Skin of body (tissue), 2 donors: ENCODE results near the gene TRIP12. TPM values are rescaled to one million over a fixed set of nuclear protein-coding genes. Genes with fewer than 3 reads are reported as not detected.
"Not testable (repeated sequence)": the region's sequence is repeated elsewhere in the genome, so short reads cannot be mapped to it uniquely, and the experiment has no call there.

ENCODE experiments used
- DNase-seq: peaks from one replicate; lab custom pipeline; 2025; lab: John Stamatoyannopoulos, UW
- total RNA-seq: library from RNA; depleted of rRNA; stranded (reverse); fragments of >200 nt; gene quantifications from one replicate; pipeline ENCODE4 v1.2.3, GENCODE V29; 2014

TRIP12 gene
- total RNA-seq: 226 TPM

DNA sequence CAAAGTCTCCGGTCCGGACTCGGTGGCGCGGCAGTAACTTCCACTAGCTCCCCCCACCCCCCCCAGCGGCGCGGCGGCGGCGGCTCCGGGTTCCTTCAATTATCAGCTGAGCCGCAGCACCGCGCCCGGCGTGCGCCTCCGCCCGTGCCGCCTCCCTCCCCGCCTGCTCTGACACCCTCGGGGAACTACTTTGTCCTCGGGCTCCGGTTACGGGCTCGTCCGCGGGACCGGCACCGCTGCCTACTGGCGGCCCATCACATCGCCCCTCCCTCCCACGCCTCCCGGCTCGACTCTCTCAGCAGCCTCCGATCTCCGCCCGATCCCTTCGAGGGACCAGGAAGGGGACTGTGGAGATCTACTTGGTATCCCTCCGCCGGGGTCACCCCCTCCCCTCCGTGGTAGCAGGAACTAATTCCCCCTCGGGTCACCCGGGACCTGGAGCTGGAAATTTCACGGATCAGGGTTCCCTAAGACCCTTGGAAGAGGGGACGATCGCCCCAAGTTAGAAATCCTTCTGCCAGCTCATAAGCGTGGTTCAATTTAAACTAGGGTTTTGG is at the start of gene TRIP12:
TSS of gene TRIP12 (minus strand) at position 118 of the 557 bp plus-strand sequence. CDS start 41,930 bp downstream, outside the sequence.
- peak; percentile 94 for DNase-seq

DNA sequence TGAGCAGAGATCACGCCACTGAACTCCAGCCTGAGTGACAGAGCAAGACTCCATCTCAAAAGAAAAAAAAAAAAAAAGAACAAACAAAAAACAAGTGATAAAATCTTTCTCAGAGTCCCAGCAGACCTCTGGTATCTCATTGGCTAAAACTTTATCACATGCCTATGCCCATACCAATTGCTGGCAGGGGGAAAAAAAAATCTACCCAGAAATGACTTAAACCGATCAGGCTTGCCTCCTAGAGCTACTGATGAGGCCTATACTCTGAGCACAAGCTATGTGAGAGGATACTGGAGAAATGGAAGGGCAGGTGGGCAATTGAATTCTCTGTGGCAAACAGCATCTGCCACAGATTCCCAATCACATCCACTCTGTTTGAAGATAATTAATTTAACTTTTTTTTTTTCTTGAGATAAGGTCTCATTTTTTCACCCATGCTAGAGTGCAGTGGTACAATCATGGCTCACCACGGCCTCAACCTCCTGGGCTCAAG is 49.5 kb upstream of the TRIP12 start:
- no peak for DNase-seq

DNA sequence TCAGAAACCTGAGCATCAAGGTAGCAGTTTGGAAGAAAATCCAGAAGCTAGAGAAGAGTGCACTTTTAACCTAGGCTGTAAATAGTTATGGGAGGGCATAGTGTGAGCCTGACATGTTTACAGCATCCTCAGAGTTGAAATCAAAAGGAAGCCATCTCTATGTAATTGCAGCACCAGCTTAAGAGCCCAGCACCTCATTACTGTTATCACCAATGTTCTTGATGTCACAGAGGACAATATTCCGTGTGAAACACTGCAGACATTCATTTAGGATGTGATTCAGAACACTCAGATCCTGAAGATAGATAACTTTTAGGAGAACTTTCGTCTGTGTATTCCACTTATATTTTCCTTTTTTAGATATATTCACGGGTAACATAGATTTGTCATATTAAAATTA is 48.6 kb upstream of the TRIP12 start:
- no peak for DNase-seq

DNA sequence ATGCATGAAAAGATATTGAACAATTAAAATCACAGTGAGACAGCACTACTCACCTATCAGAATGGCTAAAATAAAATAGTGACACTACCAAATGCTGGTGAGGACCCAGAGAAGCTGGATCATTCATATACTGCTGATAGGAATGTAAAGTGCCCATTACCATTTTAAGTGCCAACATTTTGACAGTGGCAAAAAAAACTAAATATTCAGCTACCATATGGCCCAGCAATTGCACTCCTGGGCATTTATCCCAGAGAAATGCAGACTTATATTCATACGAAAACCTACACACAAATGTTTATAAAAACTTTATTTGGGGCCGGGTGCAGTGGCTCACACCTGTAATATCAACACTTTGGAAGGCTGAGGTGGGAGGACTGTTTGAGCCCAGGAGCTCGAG is 48.1 kb upstream of the TRIP12 start:
- DNase-seq: no peak

DNA sequence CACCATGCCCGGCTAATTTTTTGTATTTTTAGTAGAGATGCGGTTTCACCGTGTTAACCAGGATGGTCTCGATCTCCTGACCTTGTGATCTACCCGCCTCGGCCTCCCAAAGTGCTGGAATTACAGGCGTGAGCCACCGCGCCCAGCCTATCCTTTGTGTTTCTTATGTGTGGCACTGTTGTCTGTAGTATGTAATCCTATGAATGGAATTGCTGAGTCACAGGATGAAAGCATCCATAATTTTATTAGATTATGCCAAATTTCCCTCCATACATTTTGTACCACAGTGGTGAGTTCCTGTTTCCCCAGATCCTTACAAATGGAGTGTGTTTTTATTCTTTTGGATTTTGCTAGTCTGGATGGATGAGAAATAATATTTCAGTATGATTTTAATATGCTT is 41.8 kb upstream of the TRIP12 start:
- not testable (repeated sequence) for DNase-seq

DNA sequence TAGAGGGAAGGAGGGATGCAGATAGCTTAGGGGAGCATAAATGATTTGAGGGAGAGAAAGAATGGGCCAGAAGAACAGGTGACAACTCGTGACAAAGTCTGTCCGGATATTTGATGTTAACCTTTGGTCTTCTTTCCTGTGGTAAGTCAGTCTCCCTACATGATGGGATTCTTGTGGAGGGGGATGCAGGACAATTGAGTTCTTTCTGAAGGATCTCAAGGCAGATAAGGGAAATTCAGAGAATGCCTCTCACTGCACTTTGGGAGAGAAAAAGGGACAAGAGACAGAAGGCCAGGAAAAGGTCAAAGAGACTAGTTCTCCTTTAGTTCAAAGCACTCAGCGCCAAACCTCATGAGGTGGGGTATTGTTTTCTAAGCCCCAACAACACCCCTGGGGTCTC is 34.7 kb upstream of the TRIP12 start:
- DNase-seq: no peak

DNA sequence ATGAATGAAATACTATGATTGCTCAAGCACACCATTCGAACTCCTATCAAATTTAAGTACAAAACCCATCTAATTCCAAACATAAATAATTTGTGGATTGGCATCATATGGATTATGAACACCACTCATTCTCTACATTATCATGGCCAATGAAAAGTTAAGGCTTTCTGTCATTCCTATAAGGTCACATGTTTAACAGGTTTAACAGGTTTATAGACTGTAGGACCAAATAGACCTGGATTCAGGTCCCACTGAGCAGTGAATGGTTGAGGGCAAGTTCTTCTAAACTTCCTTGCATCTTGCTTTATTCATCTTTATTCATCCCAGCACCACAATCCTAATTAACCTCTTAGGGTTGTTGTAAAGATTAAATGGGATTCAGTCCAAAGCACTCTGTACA is 33.9 kb upstream of the TRIP12 start:
- DNase-seq: no peak

DNA sequence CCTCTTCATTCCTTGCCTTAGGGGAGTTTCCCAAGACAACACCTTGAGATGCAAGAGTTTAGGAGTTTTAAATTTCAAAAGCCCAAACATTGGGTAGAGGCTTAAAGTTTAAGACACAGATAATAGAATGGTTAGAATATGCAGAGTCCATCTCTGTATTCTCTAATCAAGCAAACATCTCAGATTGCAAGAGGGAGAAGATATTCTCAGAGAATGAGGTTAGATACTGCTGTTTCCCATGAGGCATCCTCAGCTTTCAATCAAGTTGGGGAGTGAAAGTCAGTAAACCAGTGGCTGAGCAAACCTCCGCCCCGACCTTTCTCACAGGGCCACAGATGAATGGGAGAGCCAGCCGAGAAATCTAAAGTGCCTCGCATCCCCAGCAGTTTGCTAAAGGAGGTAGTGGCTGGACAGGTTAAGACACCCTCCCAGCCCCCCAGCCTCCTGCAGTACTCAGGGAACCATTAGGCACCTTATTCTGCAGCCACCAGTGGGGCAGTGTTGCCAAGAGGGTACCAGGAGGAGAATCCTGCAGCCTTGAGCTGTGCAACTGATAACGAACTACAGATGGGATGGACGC is 30.5 kb upstream of the TRIP12 start:
- DNase-seq: no peak

DNA sequence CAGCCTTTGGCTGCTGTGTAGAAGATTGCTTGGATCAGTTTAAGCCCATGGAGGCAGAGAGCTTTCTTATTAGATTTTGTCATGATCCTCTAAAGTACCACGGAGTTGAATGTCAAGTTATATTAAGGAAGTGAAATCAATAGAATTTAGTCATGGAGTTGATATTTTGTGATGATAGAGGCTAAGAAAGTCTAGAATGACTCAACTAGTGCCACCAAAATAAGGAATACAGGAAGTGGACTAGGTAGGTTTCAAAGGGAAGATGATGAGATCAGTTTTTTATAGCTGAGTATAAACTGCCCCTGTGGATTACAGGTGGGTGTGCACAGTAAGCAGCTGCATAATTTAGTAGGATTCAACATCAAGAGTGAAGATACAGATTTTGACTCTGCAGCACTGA is 25.7 kb upstream of the TRIP12 start:
- DNase-seq: no peak

DNA sequence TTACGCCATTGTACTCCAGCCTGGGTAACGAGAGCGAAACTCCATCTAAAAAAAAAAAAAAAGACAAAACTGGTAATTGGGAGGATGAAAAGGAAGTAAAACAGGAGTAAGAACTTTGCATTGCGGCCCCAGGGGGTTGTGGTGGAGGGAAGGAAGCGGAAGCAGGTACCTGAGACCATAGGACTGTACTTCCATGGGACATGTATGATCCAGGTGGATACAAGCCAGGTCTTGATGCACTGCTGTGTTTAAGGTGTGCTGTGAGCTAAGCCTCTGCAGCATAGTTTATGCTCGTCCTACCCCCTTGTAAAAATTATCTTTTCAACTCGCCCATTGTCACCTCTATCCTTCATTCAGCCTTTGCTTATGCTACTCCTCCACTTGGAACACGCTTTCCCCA is 24.2 kb upstream of the TRIP12 start:
- DNase-seq: no peak

DNA sequence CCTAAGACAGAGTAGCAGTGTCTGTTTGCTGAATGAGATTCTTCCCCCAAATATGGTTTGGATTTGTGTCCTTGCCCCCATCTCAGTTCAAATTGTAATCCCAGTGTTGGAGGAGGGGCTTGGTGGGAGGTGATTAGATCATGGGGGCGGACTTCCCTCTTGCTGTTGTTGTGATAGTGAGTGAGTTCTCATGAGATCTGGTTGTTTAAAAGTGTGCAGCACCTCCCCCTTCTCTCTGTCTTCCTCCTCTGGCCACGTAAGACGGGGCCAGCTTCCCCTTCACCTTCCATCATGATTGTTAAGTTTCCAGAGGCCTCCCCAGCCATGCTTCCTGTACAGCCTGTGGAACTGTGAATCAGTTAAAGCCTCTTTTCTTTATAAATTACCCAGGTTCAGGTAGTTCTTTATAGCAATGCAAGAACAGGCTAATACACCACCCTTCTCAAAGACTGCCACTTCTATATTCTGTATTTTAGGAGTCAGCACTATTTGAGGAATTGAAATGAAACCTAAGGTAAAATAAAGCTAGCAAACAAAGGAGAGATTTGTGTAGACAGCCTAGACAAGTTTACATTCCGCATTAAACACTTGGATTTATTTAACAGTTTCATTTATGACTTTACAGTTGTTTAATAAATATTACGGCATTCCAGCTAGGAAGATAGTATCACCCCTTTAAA is 22.1 kb upstream of the TRIP12 start:
- DNase-seq: no peak

DNA sequence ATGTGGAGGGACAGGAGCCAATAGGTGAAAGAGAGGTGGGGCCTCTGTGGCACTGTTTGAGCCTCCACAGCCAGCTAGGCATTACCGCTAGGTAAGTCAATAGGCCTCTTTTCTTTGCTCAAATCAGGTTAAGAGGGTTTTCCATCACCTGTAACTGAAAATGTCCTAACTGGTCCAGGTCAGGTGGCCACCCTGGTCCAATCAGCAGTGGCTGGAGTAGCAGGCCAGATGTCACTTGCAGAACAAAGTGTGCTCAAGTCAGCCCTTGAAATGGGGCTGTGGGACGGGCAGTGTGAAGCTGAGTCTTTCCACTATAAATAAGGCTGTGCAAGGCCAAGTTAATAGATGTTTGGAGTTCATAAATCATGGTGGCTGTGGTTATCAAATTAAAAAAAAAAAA is 21.4 kb upstream of the TRIP12 start:
- no peak for DNase-seq

DNA sequence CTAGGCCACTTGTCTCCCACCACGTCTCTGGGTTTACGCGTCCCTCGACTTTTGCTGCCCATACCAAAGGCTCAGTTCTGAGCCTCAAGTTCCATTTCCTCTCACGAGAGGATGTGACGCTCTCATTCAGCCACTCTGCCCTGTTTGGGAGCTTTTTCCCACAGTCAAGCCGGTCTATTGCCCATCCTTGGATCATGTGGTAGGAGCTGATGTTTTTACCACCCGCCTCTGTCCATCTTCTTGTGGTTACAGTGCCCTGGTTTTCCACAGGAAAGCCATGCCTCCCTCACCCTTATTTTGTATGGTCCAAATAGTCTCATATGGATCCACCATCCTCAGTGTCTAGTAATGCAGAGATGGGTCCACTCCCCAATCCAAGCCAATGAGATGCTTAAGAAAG is 20.9 kb upstream of the TRIP12 start:
- DNase-seq: no peak

DNA sequence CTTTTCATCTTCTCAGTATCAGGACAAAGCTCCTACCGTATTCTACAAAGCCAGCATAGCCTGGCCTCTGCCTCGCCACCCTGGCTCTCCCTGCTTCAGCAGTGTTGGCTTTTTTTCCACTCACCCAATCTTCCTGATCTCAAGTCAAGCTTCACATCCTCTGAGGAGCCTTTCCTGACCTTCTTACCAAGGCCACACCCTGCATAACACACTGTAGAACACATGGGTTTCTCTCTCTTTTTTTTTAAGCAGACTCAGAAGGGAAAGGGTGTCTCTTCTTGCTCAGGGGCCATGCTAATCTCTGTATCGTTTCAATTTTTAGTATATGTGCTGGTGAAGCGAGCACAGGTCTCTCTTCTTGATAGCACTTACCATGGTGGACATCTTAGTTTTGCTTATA is 15.7 kb upstream of the TRIP12 start:
- DNase-seq: no peak

DNA sequence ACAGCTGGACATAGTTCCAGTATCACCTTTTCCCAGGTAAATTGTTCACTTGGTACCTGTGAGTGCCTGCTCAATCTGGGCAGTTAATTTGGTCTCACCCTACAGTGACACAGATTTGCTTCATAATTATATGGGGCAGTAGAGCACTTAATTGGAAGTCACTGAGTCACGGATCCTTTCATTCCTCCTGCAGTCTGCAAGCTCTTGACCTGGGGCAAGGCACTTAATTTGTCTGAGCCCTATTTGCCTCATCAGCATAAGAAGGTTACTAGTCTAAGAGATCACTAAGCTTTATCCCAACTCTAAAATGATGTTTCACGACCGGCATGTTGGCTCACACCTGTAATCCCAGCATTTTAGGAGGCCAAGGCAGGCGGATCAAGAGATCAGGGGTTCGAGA is 9.4 kb upstream of the TRIP12 start:
- DNase-seq: no peak

DNA sequence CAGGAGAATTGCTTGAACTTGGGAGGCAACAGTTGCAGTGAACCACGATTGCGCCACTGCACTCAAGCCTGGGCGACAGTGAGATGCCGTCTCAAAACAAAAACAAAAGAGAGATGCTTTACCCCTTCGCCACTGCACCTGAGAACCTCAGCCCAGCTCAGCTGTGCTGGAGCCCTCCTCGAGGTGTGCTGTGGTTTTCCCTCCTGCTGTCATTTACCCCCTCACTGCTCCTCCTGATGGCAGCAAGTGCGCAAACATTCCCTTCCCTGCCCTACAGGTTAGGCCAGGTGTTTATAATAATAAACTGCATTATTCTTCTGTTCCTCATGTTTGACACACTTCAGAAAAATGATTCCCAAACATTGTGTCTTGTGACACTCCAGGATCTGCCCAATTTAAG is 8.8 kb upstream of the TRIP12 start:
- DNase-seq: no peak

DNA sequence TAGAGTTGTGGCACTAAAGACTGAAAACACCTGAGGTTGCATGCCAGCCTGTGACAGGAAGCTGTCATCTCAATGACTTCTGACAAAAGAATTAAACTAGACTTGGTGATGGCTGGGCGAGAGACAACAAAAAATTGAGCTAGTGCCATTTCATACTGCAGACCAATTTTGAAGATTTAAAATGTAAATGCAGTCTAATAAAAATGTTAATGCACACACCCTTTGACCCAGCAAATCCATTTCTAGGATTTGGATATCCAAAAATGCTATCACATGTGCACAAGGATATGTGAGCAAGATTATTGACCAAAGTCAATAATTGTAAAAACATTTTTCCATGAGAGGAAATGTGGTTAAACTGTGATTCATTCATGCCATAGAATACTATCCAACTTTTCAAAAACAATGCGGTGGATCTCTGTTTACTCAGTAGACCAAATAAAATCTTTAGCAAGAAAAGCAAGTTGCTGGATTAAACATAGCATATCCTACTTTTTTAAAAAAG is 6.1 kb upstream of the TRIP12 start:
- DNase-seq: no peak

DNA sequence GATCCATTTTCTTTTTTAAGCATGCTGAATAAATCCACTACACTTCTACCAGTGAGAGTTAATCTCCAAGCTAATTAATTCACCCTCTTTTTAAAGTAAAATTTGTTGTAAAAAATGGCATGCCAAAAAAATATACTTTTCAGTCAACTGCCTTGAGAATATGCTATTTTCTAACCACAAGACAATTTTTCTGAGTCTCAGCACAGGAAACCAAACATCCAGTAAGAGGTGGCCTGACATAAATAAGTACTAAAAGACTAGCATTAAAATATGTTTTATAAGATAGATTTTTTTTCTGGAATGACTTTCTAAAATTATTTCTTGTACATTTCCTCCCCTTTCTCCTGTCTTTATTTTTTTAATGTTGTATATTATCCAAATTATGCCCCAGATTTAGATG is 3.4 kb upstream of the TRIP12 start:
- DNase-seq: no peak

DNA sequence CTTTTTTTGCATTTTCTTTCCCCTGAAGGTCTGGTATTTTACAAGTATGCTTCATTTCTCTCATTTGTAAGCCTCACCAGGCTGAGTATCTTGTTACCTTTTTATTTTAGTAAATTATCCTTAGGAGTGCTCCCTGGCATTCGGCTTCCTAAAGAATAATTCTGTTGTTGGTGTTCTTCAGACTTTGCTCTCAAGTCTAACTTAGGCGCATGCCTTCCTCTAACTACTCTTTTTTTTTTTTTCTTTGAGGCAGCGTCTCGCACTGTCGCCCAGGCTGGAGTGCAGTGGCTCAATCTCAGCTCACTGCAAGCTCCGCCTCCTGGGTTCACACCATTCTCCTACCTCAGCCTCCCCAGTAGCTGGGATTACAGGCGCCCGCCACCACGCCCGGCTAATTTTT is 2.7 kb upstream of the TRIP12 start:
- DNase-seq: not testable (repeated sequence)

DNA sequence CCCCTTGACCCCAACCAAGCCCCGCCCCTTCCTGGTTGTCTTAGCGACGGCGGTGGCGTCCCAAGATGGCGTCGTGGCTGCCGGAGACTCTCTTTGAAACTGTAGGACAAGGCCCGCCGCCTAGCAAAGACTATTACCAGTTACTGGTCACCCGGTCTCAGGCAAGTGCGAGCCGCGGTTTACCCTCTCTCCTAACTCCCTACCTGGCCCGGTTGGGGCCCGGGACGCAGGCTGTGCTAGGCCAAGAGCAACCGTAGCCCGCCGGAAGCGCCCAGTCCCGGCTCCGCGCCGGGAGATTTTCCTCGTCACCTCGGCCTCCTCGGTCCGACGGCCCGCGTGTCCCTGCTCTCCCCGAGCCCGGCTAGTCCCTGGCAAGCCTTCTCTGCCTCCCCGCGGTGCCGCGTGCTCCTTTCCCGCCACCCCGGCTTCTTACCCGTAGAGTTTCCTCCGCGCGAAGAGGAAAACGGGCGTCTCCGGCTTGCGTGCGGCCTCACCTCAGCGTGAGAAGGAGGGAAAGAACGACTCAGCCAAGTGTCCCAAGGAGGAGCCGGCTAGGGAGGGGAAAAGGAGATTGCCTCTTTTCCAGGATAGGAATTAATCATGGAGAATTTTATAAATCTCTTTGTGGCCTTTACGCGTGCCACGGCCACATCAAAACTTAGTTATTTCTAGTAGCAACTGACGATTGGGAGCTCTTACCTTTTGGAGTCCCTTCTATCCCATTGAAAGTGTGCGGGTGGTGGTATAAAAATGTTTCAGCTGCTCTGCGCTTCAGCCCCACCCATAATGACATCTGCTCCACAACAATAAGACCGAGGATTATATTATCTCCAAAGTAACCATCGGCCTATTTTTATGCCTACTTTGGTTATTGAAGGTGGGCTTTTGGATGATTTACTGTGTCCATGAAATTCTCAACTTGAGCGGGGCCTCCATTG is 909 bp upstream of the TRIP12 start, which contains the start of gene FBXO36:
TSS of gene FBXO36 (plus strand) at position 55 of the 938 bp plus-strand sequence. CDS start at position 66, 11 bp downstream.
- peak; percentile 27 for DNase-seq

DNA sequence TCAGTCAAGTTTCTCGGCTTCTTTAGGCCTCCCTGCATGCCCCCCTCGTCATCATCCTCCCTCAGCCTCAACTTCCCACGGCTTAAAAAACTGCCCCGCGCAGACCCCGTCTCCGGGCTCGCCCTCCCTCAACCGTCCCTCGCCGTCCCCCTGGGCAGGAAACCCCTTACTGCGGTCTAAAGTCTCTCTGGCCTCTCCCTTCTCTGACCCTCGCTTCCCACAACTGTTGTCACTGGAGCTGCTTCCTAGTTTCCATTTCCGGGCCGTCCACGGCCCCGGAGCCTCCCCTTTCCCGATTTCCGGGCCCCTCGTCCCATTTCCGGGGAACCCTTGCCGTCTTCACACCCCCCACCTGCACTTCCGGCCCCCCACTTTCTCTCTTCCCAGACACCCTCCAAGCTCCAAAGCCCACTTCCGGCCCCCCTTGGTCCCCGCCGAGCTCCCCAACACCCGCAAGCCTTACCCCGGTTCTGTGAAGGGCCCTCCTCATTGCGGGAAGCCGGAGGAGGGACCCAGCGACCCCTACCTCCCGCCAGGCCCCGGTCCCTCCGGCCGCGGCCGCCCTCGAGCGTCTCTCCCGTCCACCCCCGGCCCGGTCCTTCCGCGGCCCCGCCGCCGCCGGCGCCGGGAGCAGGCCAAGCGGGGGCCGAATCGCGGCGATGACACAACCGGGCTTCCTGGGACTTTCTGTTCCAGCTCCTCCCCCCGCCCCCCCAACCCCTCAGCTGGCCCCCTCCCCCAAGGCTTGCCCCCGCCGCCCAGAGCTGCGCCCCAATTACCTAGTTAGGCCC is 513 bp downstream of the TRIP12 start:
- DNase-seq: peak; percentile 65
